ENCODE results near the gene ENPP3.

The ENPP3 gene

DNA sequence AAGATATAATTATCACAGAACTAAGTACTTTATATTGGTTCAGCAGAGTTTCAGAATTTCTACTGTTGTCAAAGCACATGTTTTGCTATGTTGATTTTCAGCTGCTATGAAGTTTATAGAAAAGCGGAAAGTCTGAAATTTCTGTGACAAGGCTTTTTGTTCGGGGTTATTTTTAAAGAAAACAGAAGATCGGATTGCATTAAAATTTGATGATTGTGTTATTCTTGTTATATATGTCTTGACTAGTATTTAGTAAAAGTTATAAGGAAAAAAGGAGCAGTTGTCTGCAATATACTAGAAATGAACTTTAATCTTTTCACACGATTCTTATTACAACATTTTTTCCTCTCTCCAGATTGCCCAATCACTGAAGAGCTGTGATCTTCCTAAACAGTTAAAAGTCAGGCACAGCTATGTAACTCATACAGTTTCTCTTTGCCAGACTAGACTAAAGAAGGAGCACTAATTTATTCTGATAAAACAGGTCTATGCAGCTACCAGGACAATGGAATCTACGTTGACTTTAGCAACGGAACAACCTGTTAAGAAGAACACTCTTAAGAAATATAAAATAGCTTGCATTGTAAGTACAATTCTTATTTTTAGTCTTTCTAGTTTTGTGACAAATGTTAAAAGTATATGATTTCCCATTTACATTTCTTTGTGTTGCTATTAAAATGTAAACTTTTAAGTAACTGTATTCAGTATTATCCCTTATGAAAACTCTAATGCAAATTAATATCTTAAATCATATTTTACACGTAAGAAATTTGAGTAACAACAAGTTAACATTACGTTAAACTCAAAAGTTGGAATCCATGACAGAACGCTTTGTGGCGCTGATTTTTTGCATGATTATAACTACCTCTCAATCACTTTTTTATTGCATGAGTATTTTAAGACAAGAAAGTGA is at the start of gene ENPP3:
TSS of gene ENPP3 (plus strand) at position 423 of the 913 bp plus-strand sequence. CDS start at position 506, 83 bp downstream.
- in situ Hi-C loops (cut with MboI; ENCODE audit: low sequenced_read_pairs) = no loop called here
- no peaks in the 10 kb centered on the region for H3K36me3 ChIP-seq (replicated peaks)
- no peaks in the 10 kb centered on the region for H3K9me3 ChIP-seq
- no peak for DNase-seq (ENCODE audit: low spot score in 2 of 2)
- no peak within 1 kb of the TSS for H3K4me3 ChIP-seq
- no peaks in the 10 kb centered on the region for H3K4me1 ChIP-seq
- no peaks in the 10 kb centered on the region for H3K27me3 ChIP-seq (ENCODE audit: low read depth)

GRCh38 chr6:131587909-131588308 is 49.2 kb upstream of the ENPP3 start:
- in situ Hi-C loops (cut with MboI; ENCODE audit: low sequenced_read_pairs) = no loop called here
- DNase-seq (ENCODE audit: low spot score in 2 of 2) = no peak
- H3K4me3 ChIP-seq = no peak overlapping the region
- H3K9me3 ChIP-seq = no peaks in the 10 kb centered on the region
- H3K4me1 ChIP-seq = no peaks in the 10 kb centered on the region
- peaks cover 34% of the 10 kb centered on the region for H3K36me3 ChIP-seq (replicated peaks)
- no peaks in the 10 kb centered on the region for H3K27me3 ChIP-seq (ENCODE audit: low read depth)

DNA sequence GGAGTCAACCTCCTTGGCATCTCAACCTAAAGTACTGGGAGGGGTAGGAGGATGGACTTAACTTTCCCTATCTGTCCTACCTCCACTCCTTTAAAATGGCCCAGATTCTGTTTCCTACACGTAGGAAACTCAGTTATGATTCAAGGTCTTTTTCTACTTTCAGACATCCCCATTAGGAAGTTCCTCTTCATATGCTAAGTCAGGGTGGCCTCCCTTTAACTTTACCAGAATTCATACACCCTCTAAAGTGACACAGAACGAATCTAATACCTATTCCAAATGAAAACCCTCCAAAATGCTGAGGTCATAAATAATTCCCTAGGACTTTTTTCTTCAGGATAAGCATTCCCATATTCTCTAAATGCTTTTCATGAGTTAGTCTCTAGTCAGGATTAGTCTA is 48.5 kb upstream of the ENPP3 start:
- in situ Hi-C loops (cut with MboI; ENCODE audit: low sequenced_read_pairs) = no loop called here
- Histone ChIP-seq H3K4me1 (no peaks in the 10 kb centered on the region), H3K9me3 (no peaks in the 10 kb centered on the region), H3K27me3 (ENCODE audit: low read depth) (no peaks in the 10 kb centered on the region), H3K36me3 (replicated peaks) (peaks cover 34% of the 10 kb centered on the region), H3K4me3 (no peak overlapping the region)
- DNase-seq (ENCODE audit: low spot score in 2 of 2) = no peak

DNA sequence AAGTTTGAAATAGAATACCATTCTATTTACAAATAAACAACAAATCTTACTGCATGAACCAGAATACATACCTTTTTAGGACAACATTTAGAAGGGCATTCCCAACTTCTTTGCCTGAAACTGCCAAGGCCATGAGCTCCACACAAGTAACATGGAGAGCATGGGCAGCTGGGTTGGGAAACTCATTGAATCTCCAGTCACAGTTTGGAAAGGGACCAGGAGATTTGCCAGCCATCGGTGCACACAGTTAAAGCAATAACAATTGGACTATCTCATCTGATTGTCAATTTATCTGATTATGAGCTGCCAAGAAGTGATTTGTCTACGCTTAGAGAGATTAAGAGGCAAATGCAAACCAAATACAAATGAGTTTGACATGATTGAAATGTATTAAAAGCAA is 44.2 kb upstream of the ENPP3 start:
- in situ Hi-C loops (cut with MboI; ENCODE audit: low sequenced_read_pairs) = no loop called here
- no peaks in the 10 kb centered on the region for H3K9me3 ChIP-seq
- peaks cover 30% of the 10 kb centered on the region for H3K36me3 ChIP-seq (replicated peaks)
- no peak for DNase-seq (ENCODE audit: low spot score in 2 of 2)
- H3K4me3 ChIP-seq = no peak overlapping the region
- no peaks in the 10 kb centered on the region for H3K27me3 ChIP-seq (ENCODE audit: low read depth)
- no peaks in the 10 kb centered on the region for H3K4me1 ChIP-seq

DNA sequence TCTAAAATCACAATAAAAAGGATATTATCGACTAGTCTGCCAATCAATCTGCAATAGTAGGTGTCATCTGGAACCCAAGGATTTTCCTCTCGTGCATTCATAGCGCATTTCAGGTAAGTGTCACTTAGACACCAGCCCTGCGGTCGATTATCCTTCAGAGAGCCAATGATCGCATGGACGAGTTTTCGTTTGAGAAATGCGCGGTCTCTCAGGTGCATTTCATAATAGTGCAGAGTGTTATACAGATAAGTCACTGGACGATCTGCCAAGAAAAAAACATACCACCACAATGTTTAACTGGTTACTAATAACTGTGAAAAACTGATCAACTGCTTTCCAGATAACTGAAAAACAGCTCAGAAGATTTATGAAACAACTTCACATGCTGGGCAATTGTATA is 43.0 kb upstream of the ENPP3 start:
- Histone ChIP-seq H3K27me3 (ENCODE audit: low read depth) (no peaks in the 10 kb centered on the region), H3K4me3 (no peak overlapping the region), H3K4me1 (no peaks in the 10 kb centered on the region), H3K36me3 (replicated peaks) (peaks cover 27% of the 10 kb centered on the region), H3K9me3 (no peaks in the 10 kb centered on the region)
- in situ Hi-C loops (cut with MboI; ENCODE audit: low sequenced_read_pairs) = no loop called here
- DNase-seq (ENCODE audit: low spot score in 2 of 2) = no peak

DNA sequence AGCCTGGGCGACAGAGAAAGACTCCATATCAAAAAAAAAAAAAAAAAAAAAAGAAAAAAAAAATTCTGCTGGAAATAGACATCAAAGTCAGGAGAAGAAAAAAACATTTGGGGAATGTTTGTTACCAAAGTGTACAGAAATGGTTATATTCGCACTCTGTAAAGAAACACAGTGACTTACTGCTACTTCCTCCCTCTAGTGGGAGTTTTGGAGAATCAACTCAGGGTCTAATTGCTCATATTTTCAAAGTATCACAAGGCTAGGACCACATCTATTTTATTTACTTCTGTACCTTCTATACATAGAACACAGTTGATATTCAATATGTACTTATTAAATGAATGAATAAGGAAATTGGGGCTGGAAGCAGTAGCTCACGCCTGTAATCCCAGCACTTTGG is 39.7 kb upstream of the ENPP3 start:
- H3K27me3 ChIP-seq (ENCODE audit: low read depth) = no peaks in the 10 kb centered on the region
- no peaks in the 10 kb centered on the region for H3K4me1 ChIP-seq
- DNase-seq (ENCODE audit: low spot score in 2 of 2) = peak in 1 of 2 experiments; percentile 7
- in situ Hi-C loops (cut with MboI; ENCODE audit: low sequenced_read_pairs) = no loop called here
- peaks cover 36% of the 10 kb centered on the region for H3K36me3 ChIP-seq (replicated peaks)
- H3K9me3 ChIP-seq = no peaks in the 10 kb centered on the region
- H3K4me3 ChIP-seq = no peak overlapping the region

- in situ Hi-C loops (cut with MboI; ENCODE audit: low sequenced_read_pairs) = no loop called here
- no peaks in the 10 kb centered on the region for H3K9me3 ChIP-seq
- no peak overlapping the region for H3K4me3 ChIP-seq
- H3K27me3 ChIP-seq (ENCODE audit: low read depth) = no peaks in the 10 kb centered on the region
- DNase-seq (ENCODE audit: low spot score in 2 of 2) = no peak
- H3K36me3 ChIP-seq (replicated peaks) = peaks cover 46% of the 10 kb centered on the region
- H3K4me1 ChIP-seq = no peaks in the 10 kb centered on the region
Measured at GRCh38 chr6:131600716-131601115, 36.4 kb upstream of the ENPP3 start.

- no peak for DNase-seq (ENCODE audit: low spot score in 2 of 2)
- in situ Hi-C loops (cut with MboI; ENCODE audit: low sequenced_read_pairs) = no loop called here
- no peaks in the 10 kb centered on the region for H3K27me3 ChIP-seq (ENCODE audit: low read depth)
- no peak overlapping the region for H3K4me3 ChIP-seq
- H3K9me3 ChIP-seq = no peaks in the 10 kb centered on the region
- H3K4me1 ChIP-seq = no peaks in the 10 kb centered on the region
- peaks cover 46% of the 10 kb centered on the region for H3K36me3 ChIP-seq (replicated peaks)
Measured at GRCh38 chr6:131602781-131603312, 34.3 kb upstream of the ENPP3 start.

GRCh38 chr6:131613296-131613925 is 23.7 kb upstream of the ENPP3 start:
- Histone ChIP-seq H3K9me3 (no peaks in the 10 kb centered on the region), H3K4me1 (peaks cover 5% of the 10 kb centered on the region), H3K4me3 (no peak overlapping the region), H3K27me3 (ENCODE audit: low read depth) (no peaks in the 10 kb centered on the region), H3K36me3 (replicated peaks) (peaks cover 23% of the 10 kb centered on the region)
- in situ Hi-C loops (cut with MboI; ENCODE audit: low sequenced_read_pairs) = no loop called here
- no peak for DNase-seq (ENCODE audit: low spot score in 2 of 2)

DNA sequence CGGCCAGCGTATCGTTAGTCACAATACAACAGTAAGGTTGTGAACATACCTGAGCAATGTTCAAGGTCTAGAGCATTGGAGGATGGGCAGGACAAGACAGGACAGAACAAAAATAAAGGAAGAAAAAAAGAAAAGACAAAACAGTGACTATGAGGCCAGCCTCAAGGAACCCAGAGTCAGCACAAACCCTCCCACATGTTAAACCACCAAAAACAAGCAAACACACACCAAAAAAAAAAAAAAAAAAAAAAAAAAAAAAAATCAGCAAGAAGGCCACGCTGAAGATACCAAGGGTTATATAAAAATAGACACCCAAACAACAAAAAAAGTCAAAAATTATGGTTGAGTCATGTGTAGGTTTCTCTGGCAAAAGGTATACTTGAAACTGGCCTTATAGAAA is 21.8 kb upstream of the ENPP3 start:
- DNase-seq (ENCODE audit: low spot score in 2 of 2) = no peak
- H3K9me3 ChIP-seq = no peaks in the 10 kb centered on the region
- peaks cover 5% of the 10 kb centered on the region for H3K4me1 ChIP-seq
- peaks cover 34% of the 10 kb centered on the region for H3K36me3 ChIP-seq (replicated peaks)
- no peak overlapping the region for H3K4me3 ChIP-seq
- in situ Hi-C loops (cut with MboI; ENCODE audit: low sequenced_read_pairs) = no loop called here
- H3K27me3 ChIP-seq (ENCODE audit: low read depth) = no peaks in the 10 kb centered on the region

DNA sequence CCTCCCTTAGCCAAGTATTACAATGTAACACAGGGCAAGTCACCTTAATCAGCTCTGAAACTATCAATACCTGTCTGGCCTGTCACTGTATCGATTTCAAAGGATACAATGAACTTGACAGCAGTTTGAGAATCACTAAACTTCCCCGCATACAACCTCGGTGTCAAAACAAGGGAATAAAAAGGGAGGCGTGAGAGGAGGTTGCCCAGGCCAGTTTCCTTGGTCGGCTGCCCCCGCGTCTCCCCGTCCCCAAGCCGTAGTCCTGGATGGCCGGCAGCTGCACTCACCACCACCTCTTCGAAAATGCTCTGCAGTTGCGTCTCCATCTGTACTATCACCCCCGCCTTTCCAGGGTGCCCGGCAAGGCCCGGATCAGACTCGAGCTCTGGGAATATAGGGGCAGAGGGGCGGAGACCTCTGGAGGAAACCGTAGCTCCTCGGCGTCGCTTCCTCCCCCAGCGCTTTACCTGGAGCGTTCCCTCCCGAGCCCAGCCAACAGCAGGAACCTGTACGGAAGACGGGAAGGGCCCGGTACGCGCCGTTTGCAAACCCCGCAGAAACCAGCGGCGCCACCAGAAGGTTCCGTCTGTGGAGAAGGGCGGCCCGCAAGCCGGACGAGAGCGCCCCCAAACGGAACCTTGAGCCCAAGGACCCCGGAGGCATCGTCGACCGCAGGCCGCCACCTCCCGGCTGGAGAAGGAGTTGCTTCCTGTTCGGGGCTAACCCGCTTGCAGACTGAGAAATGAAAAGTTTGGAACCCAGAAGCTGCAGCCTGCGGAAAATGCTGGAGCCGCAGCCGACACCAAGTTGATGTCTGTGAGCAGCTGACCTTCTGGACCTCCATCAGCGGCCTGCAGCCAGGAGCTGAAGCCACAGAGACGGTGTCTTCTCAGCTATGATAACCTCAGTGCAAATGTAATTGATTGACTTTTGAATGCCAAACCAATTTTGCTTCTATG is 9.1 kb upstream of the ENPP3 start, which contains the start of gene MED23:
TSS of gene MED23 (minus strand) at position 519 of the 959 bp plus-strand sequence. CDS start at position 326, 193 bp downstream.
- DNase-seq (ENCODE audit: low spot score in 2 of 2) = peak; percentile 85 to 96
- H3K9me3 ChIP-seq = no peaks in the 10 kb centered on the region
- peaks cover 3% of the 10 kb centered on the region; the same call in 1 of the 2 replicates for H3K27me3 ChIP-seq (ENCODE audit: low read depth)
- in situ Hi-C loops (cut with MboI; ENCODE audit: low sequenced_read_pairs) = no loop called here
- H3K36me3 ChIP-seq (replicated peaks) = peaks cover 19% of the 10 kb centered on the region
- H3K4me1 ChIP-seq = peaks cover 4% of the 10 kb centered on the region
- H3K4me3 ChIP-seq = peak within 1 kb of the TSS; percentile 80

GRCh38 chr6:131628726-131629125 is 8.4 kb upstream of the ENPP3 start:
- Histone ChIP-seq H3K27me3 (ENCODE audit: low read depth) (peaks cover 3% of the 10 kb centered on the region; the same call in 1 of the 2 replicates), H3K9me3 (no peaks in the 10 kb centered on the region), H3K4me1 (peaks cover 4% of the 10 kb centered on the region), H3K36me3 (replicated peaks) (peaks cover 13% of the 10 kb centered on the region; the same call in 1 of the 2 replicates), H3K4me3 (no peak overlapping the region; the same call in 1 of the 2 replicates)
- in situ Hi-C loops (cut with MboI; ENCODE audit: low sequenced_read_pairs) = no loop called here
- DNase-seq (ENCODE audit: low spot score in 2 of 2) = no peak

- H3K27me3 ChIP-seq (ENCODE audit: low read depth) = peaks cover 3% of the 10 kb centered on the region; the same call in 1 of the 2 replicates
- peaks cover 4% of the 10 kb centered on the region for H3K4me1 ChIP-seq
- no peak for DNase-seq (ENCODE audit: low spot score in 2 of 2)
- in situ Hi-C loops (cut with MboI; ENCODE audit: low sequenced_read_pairs) = no loop called here
- no peaks in the 10 kb centered on the region for H3K9me3 ChIP-seq
- peaks cover 4% of the 10 kb centered on the region; the same call in 1 of the 2 replicates for H3K36me3 ChIP-seq (replicated peaks)
- H3K4me3 ChIP-seq = no peak overlapping the region
Measured at GRCh38 chr6:131629651-131630050, 7.5 kb upstream of the ENPP3 start.

Measured in HAP-1 (cell line).